AG20443 (cell line): ENCODE data around the gene SRMS.

Experiments used
- DNase-seq: peaks from one replicate; pipeline ENCODE4 v3.0.0; 2012; ENCODE audit warnings: low spot score, mixed read lengths

The SRMS gene

DNA sequence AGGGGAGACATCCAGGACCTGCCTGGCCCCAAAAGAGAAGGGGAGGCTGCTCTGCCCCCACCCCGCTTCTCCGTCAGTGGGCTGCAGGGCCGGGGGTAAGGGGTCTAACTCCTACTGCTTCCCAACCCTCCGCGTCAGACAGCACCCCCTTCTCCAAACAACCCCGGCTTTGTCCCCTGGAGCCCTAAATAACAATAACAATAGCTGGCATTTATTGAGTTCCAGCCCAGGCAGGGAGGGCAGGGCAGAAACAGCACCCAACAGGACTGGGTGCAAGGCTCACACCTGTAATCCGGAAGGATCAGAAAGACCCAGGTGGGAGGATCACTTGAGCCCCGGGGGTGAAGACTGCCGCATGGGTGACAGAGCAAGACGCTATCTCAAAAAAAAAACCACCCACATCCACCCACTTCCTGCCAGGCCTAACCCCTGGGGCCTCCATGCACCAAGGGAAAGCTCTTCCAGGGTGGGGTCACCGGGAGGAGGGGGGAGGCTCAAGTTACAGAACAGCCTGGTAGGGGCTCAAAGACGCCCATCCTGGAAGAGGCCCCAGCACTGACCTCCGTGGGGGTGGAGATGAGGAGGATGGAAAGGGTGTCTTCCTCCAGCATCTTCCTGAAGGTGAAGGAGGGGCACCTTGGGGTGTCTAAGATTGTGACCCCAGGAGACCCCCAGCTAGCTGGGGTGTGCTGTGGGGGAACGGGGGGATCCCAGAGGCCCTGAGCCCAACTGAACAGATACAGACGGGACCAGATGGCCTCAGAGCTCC lies 5.1 kb upstream of the SRMS start:
- no peak for DNase-seq

GRCh38 chr20:63551068-63551467 lies 3.5 kb upstream of the SRMS start:
- no peak for DNase-seq

GRCh38 chr20:63549679-63550282 lies 2.2 kb upstream of the SRMS start:
- no peak for DNase-seq

DNA sequence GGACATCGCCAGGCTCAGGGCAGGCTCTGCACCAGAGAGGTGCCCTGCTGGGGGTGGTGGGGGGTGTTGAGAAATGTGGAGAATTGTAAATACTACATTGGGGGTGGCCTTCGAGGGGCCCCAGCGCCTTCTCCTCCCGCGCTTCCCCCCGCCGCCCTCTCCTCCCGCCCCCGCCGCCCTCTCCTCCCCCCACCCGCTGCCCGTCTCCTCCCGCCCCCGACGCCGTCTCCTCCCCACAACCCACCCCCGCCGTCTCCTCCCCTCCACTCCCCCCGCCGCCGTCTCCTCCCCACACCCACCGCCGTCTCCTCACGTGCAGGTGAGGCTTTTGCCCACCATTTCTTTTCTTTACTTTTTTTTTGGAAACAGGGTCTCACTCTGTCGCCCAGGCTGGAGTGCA lies 1.5 kb upstream of the SRMS start:
- no peak for DNase-seq

DNA sequence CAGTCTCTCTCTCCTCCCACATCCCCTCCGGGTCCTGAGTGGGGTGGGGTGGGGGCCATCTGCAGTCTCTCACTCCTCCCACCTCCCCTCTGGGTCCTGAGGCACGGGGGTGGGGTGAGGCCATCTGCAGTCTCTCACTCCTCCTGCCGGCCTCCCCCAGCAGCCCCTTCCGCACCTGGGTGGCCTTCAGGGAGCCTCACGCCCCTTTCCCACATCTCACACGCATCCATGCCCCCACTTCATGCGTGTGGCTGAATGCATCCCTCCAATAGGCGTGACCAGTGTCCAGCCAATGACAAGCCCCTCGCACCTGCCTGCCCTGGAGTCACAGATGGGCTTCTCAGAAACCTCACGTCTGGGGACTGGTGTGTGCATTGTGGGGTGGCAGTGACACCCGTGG lies 993 bp upstream of the SRMS start:
- DNase-seq: no peak

GRCh38 chr20:63546956-63547724 lies 409 bp downstream of the SRMS start:
- no peak for DNase-seq

- DNase-seq: no peak
Observed at GRCh38 chr20:63546256-63546955, 1.1 kb downstream of the SRMS start.

DNA sequence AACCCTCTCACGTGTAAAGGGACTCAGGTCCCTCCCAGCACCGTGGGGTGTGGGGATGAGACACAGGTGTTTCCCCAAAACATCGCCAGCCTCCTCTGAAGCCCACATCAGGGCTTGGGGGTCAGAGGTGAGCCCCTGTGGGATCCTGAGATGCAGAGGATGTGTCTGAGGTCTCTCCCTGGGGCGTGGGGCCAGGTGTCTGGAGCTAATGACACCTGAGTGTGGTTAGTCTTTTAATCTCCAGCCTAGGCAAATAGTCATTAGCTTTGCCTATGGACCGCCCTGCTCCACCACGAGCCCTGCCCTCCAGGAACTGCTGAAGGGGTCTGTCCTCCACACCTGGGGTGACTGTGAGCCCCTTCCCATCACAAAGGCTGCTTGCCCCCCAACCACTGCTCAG lies 1.7 kb downstream of the SRMS start:
- no peak for DNase-seq

GRCh38 chr20:63544958-63545516 lies 2.5 kb downstream of the SRMS start:
- no peak for DNase-seq

- no peak for DNase-seq
Observed at GRCh38 chr20:63544241-63544957, 3.1 kb downstream of the SRMS start.

GRCh38 chr20:63543733-63544132 lies 3.8 kb downstream of the SRMS start:
- no peak for DNase-seq

- no peak for DNase-seq
Observed at GRCh38 chr20:63543131-63543530, 4.4 kb downstream of the SRMS start.

DNA sequence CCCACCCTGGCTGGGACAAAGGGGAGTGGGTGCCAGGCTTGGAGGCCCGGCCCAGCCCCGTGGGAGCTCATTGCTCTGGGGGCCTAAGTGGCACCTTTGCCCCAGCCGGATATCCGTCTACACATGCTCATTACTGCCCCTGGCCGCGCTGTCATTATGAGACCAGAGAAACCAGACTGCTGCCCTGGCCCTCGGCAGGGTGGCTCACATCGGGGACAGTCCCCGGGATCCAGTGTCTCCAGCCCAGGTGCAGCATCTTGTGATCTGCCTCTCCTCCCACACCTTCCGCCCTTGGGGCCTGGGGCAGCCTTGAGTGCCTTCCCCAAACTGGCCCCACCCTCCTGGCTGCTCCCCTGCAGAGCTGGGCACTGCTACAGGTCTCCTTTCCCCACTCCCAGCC lies 4.9 kb downstream of the SRMS start:
- no peak for DNase-seq

DNA sequence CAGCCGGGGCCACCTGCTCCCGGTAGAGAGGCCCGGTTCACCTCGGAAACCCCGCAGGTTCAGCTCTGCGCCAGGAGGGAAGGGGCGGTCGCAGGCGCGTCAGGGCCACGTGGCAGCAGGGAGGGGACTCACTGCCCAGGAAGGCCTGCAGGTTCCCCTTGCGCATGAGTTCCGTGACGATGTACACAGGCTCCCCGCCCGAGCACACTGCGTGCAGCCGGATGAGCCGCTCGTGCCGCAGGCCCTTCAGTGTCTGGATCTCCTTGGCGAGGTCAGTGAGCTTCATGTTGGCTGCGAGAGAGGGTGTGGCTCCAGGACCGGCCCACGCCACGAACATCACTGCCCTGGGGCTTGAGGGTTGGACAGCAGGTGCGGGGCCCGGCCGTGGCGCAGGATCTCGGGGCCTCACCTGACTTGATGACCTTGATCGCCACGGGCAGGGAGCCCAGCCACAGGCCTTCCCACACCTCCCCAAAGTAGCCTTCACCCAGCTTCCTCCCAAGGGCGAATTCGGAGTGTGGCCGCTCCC lies 5.5 kb downstream of the SRMS start:
- DNase-seq: no peak

GRCh38 chr20:63541371-63541770 lies 6.2 kb downstream of the SRMS start:
- no peak for DNase-seq

GRCh38 chr20:63540417-63541186 lies 6.9 kb downstream of the SRMS start:
- peak; percentile 80 for DNase-seq

- DNase-seq: no peak
Observed at GRCh38 chr20:63539441-63540370, 7.8 kb downstream of the SRMS start.

DNA sequence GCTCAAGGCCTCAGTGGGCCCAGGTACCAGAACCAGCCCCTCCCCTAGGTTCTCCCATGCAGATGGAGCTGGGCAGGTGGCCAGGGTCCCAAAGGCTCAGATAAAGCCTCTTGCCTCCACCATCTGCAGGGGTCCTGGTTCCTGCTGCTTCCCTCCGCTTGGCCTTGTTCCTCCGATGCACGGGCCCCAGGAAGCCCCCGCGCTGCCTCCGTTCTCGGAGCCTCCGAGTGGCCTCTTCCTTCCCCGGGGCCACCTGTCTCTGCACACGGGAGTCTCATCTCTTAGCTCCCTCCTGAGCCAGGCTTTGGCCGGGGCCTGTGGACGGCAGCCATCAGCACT lies 8.5 kb downstream of the SRMS start:
- DNase-seq: no peak
